GM19397 (cell line): ENCODE measurements around the gene DELE1.

ENCODE experiments used
- ATAC-seq: cut with Tn5 transposase; IDR thresholded peaks from one replicate; pipeline ENCODE4 v1.9.1; 2021; ENCODE audit warnings: mild to moderate bottlenecking, moderate library complexity; ENCODE audit not compliant: unreplicated experiment

The DELE1 gene, protein sequence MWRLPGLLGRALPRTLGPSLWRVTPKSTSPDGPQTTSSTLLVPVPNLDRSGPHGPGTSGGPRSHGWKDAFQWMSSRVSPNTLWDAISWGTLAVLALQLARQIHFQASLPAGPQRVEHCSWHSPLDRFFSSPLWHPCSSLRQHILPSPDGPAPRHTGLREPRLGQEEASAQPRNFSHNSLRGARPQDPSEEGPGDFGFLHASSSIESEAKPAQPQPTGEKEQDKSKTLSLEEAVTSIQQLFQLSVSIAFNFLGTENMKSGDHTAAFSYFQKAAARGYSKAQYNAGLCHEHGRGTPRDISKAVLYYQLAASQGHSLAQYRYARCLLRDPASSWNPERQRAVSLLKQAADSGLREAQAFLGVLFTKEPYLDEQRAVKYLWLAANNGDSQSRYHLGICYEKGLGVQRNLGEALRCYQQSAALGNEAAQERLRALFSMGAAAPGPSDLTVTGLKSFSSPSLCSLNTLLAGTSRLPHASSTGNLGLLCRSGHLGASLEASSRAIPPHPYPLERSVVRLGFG

DNA sequence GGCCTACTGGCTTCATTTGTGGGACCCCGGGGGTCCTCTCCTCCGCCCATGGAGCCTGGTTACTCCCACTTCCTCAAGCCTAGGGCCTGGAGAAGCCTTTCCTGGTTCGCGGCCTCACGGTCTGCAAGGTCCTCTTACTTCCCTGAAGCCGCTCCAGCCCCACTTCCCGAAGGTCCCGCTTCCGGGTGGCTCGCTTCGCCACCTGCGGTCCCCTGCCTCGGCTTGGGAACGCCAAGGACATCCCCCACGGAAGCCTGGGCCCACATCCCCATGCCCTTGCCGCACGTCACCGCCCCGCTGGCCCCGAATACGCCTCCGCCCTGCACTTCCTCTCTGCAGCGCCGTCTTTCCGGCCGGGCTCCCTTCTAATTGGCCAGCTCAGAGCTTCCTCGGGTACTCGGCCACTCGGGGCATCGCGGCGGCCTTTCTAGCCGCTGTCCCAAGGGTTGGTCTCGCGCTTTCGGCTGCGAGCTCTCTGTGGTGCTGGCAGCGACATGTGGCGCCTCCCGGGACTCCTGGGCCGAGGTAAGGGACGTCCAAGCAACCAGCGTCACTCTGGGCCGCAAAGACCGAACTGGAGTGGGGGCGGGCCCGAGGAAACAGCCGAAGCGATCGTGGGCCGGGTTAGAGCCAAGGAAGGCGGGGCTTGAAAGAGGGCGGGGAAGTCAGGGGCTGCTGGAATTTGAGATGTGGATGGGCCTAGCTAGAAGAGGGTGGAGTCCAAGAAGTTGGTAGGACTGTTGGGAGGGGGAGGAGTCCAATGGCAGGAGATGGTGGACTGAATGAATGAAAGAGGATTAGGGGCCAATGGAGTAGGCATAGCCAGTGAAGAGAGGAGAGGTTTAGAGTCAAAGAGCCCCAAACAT lies at the start of gene DELE1:
Gene DELE1 (plus strand): TSS at position 424 of the 866 bp plus-strand sequence. CDS start 71 bp downstream, at position 495.
- peak; percentile 99 for ATAC-seq

DNA sequence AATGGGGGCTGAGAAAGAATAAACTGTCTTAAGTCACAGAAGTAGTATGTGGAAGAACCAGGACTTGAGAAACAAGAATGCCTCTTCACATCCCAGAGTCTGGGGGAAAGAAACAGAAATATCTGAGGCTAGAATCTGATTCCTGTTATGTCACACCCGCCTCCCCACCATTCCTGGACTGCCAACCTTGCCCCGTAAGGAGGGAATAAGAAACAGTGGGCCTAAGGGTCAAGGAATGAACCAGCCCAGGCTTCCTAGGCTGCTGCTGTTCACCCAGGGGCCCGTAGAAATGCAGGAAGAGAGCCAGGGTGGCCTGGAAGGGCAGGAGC lies 49.8 kb upstream of the DELE1 start:
- no peak for ATAC-seq

DNA sequence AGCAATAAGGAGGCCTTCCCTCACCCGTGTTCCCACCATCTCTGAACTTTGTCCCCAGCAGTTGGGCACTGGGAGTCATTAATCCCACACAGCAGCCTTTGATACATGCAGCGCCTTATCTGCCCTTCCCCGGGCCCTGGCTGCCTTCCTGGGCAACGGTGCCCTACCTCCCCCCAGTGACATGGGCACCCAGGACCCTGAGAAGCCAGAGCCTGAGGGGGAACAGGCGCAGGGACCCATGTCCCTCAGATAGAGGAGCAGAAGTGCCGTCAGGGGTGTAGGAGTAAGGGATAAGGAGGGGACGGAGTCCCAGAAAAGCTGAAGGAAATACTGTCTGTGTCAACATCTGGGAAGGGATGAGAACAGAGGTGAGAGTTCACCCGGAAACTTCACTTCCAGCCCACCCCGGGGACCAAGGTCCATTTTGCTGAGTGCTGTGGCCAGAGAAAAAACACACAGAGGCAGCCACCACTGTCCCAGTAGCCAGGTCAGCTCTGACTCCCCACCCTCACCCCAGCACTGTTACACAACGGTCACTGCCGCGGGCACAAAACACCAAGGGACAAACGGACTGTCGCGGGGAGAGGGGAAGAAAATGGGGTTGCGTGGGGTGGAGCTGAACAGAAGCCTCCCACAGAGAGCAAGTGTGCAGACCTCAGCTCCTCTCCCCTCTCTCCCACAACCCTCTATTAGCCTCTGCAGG lies 49.3 kb upstream of the DELE1 start:
- no peak for ATAC-seq

DNA sequence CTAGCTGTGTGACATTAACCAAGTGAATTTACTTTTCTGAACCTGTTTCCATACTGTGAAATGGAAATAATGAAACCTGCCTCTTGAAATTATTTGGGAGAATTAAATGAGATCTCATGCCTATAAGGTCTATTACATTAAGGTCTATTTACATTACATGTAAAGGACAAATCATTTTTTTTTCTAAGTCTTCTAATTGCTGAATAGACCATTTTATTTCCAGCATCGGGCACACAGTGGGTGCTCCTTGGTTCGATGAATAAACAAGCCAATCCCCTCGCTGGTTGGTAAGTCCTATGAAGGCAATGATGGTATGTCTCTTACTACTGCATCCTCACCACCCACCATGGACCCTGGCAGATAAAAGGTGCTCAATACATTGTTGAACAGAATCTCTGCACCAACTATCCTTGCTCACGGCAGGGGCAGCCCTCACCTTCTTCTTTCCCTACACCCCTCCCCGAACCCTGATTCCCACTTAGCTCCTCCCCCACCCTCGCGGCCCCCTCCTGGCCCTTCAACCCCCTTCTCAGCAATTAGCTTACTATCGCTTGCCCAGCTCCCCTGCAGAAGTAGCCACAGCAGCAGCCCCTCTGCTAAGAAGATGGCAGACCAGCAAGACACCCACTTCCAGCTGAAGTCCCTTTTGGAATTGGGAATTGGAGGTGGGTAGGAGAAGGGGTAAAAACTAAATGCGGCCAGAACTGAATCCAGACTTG lies 48.5 kb upstream of the DELE1 start:
- ATAC-seq, result no peak

DNA sequence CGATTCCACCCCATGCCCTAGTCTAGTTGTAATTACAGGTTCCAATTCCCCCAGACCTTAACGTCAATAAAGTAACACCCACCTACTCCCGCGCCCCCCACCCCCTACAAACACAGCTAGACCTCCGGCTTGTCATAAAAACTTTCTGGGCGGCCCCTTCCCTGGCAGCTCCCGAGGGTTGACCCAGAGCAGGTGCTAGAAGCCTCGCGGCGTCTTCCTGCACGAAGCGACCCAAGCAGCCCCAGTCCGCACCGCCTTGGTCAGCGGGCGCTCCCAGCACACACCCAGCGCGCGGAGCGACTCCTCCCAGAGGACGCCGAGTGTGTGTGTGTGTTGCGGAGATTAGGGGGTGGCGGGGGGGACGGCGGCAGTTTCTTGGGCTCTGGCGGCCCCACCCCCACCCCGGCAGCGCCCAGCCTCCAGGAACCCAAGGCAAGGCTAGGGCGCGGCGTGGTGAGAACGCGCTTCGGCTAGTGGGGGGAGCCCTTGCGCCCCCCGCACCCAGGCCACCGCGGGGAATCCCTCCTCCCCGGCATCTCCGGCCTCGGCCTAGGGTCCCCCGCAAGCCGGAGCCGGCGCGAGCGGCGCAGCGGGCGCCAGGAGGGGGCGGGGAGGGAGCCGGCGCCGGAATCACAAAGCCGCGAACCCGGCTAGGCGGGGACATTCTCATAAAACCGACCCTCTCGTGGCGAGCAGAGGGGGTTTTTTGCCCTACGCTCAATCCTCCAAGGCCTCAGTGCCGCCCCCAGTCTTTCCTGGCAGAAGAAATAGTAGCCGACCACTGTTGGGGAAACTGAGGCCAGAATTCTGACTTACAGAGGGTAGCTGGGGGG lies 47.7 kb upstream of the DELE1 start:
- ATAC-seq, result no peak

DNA sequence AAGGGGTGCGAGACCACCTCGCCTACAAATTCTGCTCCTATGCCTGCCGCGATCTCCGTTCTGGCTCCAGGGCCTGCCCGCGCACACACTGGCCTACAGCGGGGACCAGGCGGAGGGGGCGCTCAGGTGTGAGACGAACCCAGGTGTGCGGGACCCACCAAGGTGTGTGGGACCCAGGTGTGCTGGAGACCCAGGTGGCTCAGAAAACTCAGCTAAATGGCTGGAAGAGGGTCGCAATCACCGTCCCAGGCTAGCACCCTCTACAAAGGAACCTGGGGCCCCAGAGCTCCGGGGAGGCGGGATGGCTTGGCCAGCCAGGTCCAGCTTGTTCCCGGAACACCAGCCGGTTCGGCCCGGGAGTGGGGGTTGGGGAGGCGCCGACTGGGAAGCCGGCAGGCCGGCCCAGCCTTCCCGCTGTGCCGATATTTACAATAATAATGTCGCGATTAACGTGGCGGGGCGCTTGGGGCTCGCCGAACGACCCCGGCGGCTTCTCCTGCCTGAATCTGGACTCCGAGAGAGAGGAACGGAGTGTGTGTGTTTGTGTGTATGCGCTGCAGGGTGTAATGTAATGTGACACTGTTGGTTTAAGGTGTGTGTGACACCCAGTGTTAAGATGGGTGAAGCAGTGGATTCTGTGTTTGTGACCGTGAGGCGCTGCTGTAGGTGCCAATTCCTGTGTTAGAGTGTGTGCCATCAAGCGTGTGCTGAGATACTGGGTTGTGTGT lies 46.9 kb upstream of the DELE1 start:
- no peak for ATAC-seq

DNA sequence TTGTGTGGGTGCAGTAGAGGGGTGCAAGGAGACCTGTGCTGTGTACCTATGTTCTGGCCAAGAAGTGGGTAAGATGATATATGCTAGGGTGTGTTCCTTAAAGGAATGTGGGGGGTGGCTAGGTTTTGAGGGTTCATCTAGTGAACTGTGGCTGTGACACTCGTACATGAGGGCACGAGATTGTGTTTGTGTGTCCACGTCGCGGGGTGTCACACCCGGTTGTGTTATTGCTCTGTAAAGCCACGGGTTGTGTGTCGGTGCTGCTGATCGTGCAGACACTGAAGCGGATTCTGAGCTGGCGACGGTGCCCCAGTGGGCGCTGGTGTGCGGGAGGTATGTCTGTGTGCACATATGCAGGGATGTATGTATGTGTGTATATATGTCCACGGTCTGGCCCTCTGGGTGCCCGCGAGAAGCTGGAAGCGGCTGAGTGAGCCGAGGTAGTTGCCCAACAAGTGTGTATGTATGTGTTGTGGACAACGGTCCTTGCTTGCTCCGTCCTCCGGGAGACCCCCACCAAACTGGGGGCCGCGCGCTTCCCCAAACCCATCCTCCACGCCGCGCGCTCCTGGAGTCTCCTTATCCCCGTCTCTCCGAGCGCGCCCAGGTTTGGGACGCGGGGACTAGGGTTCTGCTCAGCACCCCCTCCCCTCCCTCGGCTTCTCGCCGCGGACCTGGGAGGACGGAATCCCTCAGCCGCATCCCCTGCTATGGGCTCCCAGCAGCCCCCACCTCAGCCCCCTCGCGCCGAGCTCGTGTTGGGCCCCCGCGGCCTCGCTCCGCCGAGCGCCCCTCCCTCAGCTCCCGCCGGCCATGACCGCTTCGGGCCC lies 46.1 kb upstream of the DELE1 start:
- no peak for ATAC-seq

DNA sequence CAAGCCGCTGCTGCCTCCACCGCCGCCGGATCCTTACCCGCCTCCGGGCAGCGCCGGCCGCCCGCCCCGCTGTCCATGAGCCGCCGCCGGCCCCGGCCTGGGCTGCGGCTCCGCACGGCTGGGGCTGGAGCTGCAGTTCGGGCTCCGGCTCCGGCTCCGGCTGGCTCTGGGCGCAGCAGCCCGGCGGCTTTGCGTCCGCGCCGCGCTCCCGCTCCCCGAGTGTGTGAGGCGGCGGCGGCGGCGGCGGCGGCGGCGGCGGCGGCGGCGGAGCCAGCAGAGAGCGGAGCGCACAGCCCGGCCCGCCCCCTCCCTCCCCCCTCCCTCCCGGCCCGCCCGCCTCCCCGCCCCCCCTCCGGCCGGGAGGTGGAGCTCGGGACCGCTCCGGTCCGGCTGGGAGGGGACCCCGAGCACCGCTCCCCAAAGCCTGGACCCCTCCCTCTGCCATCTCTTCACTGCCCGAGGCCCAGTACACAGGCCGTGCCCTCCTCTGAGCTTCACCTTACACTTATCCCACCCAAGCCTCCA lies 45.4 kb upstream of the DELE1 start, which contains the start of gene PCDH1:
Gene PCDH1 (minus strand): TSS at position 225 of the 525 bp plus-strand sequence. CDS start 148 bp downstream, at position 77.
- ATAC-seq, result no peak

DNA sequence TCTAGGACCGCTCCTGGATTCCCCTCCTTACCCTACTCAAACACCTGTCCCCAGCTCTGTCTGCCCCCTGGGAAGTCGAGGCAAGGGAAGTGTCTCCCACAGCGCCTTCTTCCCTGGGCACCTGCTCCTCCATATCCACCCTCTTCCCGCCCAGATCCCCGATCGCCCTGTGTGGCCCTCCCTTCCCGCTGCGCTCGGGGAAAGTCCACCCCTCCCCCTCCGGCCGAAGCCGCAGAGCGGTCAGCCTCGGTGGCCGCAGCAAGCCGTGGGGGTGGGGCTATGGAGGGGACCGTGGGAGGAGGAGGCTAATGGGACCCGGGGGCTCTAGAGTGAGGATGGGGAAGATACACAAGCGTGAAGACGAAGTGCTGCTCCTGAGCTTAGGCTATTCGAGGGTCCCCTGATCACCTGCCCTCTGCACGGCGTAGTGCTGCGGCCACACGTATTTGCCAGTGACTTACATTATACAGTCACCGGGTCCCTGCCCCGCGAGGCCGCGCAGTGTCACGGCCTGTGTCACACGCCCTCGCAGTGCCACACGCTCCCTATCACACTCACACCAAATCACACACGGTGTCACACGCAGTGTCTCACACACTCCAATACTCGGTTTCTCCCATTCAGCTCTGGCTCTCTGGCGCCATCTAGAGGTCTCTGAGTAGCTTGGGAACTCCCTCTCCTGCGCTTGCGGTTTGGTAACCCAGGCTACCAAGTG lies 44.8 kb upstream of the DELE1 start:
- peak; percentile 86 for ATAC-seq

DNA sequence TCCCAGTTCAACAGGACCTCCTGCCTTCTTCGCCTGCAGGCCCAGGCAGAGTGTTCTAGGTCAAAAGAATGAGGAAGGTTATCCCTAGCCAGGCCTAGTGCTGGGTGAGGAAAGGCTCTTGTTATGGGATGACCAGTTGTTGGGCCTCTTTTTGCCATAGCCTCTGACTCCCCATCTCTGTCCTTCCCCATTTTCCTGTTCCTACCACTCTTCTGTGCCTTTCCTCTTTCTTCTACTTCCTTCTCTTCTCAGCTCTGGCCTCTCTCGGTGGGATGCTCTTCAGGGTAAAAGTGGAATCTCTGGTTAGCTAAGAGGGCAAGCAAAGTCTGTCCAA lies 44.3 kb upstream of the DELE1 start:
- ATAC-seq, result no peak

DNA sequence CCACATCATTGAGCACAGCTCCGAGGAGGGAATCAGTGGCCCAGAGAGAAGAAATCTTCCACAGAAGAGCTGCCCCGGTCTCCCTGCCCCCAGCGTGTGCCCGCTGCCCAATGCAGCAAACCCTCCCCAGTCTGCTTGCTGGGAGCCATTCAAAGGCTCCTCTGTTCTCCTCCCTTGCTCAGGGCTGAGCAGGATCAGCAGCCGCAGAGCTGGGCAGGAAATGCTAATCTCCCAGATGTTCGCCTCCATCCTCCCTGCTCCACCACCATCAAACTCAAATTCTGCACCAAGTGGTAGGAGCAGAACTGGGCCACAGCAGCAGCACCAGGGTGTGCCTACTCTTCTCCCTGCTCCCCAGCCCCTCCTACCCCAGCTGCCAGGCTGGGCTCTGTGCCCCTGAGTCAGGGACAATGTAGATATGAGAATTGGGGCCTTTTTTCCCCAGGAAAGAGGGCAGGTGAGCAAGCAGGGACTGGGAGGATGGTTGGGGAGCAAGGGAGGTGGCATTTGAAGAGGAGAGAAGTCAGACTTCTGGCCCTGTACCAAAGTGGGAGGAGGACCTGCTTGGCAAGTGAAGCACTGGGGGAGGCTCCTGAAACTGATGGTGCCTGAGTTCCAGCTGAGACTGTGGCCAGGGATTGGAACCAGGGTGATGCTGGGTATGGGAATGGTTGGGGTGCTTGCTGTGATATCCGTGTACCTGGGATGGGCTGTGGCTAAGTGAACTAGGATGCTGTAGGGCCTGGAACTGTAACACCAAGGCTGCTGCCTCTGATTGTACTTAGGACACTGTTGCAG lies 43.5 kb upstream of the DELE1 start:
- no peak for ATAC-seq

DNA sequence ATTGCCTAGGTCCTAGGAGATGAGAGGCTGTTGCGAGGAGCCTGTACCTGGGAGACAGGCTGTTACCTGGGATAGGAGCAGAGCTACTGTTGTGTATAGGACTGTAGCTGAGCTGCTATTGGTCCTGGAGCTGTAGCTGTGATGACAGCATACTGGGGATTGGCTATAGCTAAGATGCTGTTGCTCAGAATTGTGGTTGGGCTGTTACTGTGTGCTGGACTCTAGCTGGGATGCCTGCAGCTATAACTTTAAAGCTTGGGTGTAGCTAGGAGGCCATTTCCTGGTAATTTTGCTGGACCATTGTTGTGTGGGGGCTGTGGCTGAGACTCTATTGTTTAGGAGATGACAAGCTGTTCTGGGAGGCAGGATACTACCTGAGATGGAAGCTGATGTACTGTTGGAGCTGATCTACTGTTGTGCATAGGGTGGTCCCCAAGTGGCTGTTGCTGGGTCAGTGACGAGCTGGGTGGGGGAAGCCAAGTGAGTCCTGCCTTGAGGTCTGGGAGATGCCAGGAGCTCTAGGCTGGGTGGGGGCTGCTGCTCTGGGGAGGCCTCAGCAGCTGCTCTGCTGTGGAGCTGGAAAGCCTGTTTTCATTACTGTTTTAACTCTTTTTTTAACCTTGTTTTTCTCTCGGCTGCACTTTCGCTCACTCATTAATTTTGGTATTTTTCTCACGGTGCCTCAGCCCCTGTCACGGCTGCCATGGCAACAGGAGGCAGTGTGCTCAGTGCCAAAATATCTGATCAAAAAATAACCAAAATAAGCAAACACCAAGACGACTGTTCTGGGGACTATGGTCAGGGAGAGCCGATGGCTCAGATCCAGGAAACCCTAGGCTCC lies 42.5 kb upstream of the DELE1 start:
- ATAC-seq, result no peak

DNA sequence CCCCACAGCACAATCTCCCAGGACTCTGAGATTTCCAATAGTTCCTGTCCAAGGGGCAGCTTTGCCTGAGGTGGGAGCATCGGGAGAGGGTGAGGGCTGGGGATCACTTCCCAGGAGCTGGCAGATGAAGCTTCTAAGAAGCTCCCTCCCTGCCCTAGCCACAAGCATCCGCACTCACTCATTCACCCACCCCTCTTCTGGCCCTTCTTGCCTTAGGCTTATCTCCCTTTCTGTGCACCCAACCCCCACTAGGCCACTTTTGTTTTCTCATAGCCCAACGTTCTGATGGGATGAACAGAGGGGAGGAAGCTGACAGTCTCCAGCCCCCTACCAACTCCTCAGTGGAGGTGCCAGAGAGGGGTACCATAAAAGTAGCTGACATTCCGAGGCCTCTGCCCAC lies 41.8 kb upstream of the DELE1 start:
- no peak for ATAC-seq

DNA sequence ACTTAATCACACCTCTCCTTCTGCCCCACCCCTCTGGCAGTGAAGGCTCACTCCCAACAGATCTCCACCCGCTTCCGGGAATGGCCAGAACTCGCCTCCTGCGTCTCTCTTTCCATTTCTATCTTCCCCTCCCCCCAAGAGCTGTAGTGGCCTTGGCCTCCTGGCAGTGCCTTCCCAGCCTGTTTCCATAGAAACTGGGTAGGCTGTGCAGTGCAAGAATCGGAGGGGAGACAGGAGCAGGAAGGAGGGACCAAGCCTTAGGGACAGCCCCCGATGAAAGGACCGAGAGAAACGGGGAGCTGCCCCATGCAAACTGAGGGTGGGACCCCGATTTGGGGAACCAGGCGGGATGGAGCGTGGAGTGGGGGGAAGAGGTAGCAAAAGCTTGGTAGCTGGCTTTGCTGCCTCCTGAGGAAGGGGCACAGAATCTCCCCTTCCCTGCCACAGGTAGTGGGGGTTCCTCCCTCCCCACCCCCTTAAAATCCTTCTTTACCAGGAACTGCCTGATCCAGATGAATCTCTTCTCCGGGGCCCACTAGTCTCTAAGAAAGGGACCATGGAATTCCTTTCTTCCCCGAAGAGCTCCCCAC lies 41.0 kb upstream of the DELE1 start:
- no peak for ATAC-seq

DNA sequence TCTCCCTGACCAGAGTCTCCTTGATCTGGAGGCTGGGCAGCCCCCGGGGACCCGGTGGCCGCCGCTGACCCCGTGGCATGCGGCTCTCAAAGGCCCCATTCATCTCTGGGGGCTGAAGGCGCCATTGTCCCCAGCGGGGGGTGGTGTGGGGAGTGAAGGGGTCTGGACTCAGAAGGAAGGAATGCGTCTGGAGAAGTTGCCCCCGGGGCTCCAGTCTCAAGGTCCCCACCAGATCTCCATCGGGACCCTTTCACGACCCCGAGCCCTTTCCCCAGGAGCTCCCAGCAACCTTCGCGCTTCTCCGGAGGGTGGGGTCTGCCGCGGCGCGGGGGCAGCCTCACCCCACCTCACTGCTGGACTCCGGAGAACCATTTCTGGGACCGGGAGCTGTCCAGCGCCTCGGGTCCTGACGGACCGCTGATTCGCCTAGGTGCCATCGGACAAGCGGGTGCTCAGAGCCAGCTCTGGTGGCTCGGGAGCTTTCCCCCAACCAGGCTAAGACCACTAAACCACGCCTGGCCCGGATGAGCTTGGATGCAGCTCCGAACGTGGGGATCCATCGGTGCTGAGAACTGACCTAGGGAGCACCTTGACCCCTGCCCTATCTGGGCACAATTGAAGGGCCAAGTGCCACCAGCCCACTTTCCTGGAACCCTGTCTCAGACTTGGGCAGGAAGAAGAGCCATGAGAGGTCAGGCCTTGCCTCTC lies 40.3 kb upstream of the DELE1 start:
- ATAC-seq, result no peak
